GM12875 (cell line): ENCODE measurements around the gene NR1I3.

Source experiments
- H3K4me3 ChIP-seq: one replicate; pipeline ENCODE4 v1.5.1; 2011; ENCODE audit warnings: low read depth, low read length, control low read depth
- CTCF ChIP-seq: IDR thresholded peaks from 2 replicates; pipeline ENCODE4 v1.5.1; 2011; ENCODE audit warnings: low read depth, mild to moderate bottlenecking, control low read depth, inconsistent platforms, low read length, moderate library complexity, borderline replicate concordance; ENCODE audit not compliant: insufficient read depth

The NR1I3 gene

GRCh38 chr1:161244888-161245287 is 6.9 kb upstream of the NR1I3 start:
- H3K4me3 ChIP-seq = no peak overlapping the region
- TF ChIP-seq CTCF = no peak

- H3K4me3 ChIP-seq = no peak overlapping the region
- TF ChIP-seq CTCF = no peak
These were observed 4.3 kb upstream of the NR1I3 start for GRCh38 chr1:161242313-161242712.

GRCh38 chr1:161241682-161242081 is 3.7 kb upstream of the NR1I3 start:
- TF ChIP-seq CTCF = no peak

GRCh38 chr1:161235957-161236775 is 1.8 kb downstream of the NR1I3 start:
- H3K4me3 ChIP-seq = no peak overlapping the region
- no peak for TF ChIP-seq CTCF

More at GRCh38 chr1:161241682-161242081, 3.7 kb upstream of the NR1I3 start:
- H3K4me3 ChIP-seq = no peak overlapping the region

GRCh38 chr1:161233102-161233501 is 4.9 kb downstream of the NR1I3 start:
- TF ChIP-seq CTCF = no peak
- H3K4me3 ChIP-seq = no peak overlapping the region

GRCh38 chr1:161230762-161231161 is 7.2 kb downstream of the NR1I3 start:
- no peak overlapping the region for H3K4me3 ChIP-seq
- no peak for TF ChIP-seq CTCF

- H3K4me3 ChIP-seq = no peak overlapping the region
- TF ChIP-seq CTCF = 0 out of 2 replicates have a peak, but pooled peaks have one; percentile 10
These were observed 8.1 kb downstream of the NR1I3 start for GRCh38 chr1:161229896-161230295.
